GM21529 (cell line): Measurements from ENCODE around the gene DNMT1.
"Not testable (repeated sequence)": the region's sequence is repeated elsewhere in the genome, so short reads cannot be mapped to it uniquely, and the experiment has no call there.

Experiments used
- ATAC-seq: cut with Tn5 transposase; IDR thresholded peaks from one replicate; pipeline ENCODE4 v1.9.1; 2021; ENCODE audit not compliant: unreplicated experiment

Gene DNMT1

GRCh38 chr19:10184636-10185035 lies 10.1 kb downstream of the DNMT1 start:
- ATAC-seq = no peak

- ATAC-seq = no peak
Measured at GRCh38 chr19:10183926-10184325, 10.8 kb downstream of the DNMT1 start.

GRCh38 chr19:10182847-10183246 lies 11.9 kb downstream of the DNMT1 start:
- no peak for ATAC-seq

- no peak for ATAC-seq
Measured at GRCh38 chr19:10182076-10182475, 12.7 kb downstream of the DNMT1 start.

- ATAC-seq = no peak
Measured at GRCh38 chr19:10180459-10180858, 14.3 kb downstream of the DNMT1 start.

- ATAC-seq = not testable (repeated sequence)
Measured at GRCh38 chr19:10180024-10180423, 14.7 kb downstream of the DNMT1 start.

GRCh38 chr19:10173527-10173926 lies 21.2 kb downstream of the DNMT1 start:
- no peak for ATAC-seq

DNA sequence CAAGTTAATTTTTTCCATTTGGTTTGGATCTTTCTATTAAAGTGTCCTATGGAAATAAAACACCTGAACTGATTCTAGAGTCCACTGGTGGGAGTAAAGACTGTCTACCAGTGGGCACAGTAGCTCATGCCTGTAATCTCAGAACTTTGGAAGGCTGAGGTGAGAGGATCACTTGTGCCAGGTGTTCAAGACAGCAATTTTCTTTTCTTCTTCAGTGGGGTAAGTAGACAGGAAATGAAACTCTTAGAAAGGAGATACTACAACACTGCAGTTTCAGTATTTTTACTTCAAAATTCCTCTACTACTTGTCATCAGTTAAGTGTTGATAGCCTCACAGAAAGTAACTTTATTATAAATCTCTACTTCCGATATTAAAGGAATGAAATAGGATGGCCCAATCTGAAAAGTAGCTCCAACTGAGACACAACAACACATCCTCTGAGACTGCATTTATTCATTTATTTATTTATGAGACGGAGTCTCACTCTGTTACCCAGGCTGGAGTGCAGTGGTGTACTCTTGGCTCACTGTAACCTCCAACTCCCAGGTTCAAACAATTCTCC lies 26.3 kb downstream of the DNMT1 start:
- ATAC-seq = no peak

DNA sequence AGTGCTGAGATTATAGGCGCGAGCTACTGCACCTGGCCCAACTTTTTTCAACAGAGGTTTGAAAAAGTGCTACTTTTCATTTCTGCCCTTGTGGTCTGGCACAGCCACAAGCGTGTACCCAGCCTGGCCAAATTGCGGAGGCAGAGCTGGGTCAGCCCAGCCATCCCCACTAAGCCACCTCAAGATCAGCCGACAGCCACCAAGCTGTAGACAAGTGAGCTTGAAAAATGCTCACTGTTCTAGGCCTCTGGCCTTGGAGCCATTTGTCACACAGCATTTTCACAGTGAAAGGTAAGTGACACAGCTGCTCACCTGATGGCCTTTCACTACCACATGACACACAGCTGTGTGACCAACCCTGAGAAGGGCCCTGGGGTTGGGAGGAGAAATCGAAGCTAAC lies 27.3 kb downstream of the DNMT1 start:
- ATAC-seq = no peak

DNA sequence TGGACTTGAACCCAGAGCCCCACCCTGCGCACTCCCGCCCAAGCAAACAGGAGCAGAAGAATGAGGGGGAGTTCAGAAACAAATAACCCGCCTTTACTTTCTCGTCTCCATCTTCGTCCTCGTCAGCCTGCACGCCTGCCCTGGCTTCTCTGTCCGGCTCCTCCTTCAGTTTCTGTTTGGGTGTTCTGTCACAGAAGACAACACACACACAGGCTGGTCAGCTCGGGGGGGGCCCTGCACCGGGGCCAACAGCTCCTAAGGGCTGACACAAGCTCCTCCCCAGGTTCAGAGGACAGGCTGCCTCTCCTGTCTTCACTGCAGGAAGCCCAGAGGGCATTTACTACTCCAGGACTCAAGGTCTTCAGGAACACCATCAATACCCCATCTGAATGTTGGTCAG lies 28.3 kb downstream of the DNMT1 start:
- ATAC-seq = not testable (repeated sequence)

GRCh38 chr19:10166046-10166445 lies 28.7 kb downstream of the DNMT1 start:
- ATAC-seq = no peak

DNA sequence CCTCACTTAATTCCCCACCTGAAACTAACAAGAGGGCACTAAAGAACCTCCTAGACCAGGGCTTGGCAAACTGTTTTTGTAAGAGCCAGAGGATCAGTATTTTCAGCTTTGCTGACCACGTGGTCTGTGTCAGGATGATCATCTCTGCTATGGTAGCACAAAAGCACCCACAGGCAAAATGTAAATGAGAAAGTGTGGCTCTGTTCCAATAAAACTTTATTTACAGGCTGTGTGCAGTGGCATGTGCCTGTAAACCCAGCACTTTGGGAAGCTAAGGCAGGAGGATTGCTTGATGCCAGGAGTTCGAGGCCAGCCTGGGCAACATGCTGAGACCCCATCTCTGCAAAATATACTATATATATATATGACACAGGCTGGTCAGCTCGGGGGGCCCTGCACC lies 31.2 kb downstream of the DNMT1 start:
- no peak for ATAC-seq

GRCh38 chr19:10159610-10160009 lies 35.1 kb downstream of the DNMT1 start:
- ATAC-seq = no peak

DNA sequence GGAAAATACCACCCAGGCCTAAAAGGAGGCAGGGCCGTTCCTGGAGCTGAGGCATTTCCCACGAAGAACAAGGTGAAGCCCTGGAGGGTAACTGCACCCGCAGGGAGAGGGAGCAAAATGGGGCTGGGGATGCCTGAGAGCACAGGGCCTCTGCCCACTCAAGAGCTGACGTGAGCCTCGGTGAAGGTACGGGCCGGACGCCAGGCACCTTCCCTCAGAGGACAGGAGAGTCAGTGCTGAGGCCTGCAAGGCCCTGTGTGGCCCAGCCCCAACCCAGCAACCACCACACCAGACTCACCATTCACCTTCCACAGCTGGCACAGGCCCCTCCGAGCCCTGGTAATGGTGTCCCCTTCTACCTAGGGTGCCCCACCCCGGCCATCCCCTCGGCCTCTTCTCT lies 36.3 kb downstream of the DNMT1 start:
- no peak for ATAC-seq

GRCh38 chr19:10158071-10158470 lies 36.7 kb downstream of the DNMT1 start:
- ATAC-seq = no peak

GRCh38 chr19:10155839-10156238 lies 38.9 kb downstream of the DNMT1 start:
- ATAC-seq = no peak

- ATAC-seq = no peak
Measured at GRCh38 chr19:10152100-10152499, 42.7 kb downstream of the DNMT1 start.

DNA sequence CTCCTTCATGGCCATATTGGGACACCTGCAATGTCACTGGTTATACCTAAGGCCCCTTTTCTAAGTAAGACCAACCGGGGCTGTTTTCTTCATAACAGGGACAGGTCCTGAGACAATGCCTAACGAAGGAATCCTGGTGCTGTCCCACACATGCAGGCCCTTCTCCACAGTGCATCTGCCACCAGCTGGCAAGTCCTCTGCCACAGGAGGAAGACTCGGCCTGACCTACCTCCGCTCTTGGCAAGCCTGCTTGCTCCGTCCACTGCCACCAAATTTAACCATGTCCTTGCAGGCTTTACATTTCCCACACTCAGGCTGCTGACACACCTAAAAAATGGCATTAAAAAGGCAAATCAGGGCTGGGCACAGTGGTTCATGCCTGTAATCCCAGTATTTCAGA lies 43.2 kb downstream of the DNMT1 start:
- ATAC-seq = no peak

DNA sequence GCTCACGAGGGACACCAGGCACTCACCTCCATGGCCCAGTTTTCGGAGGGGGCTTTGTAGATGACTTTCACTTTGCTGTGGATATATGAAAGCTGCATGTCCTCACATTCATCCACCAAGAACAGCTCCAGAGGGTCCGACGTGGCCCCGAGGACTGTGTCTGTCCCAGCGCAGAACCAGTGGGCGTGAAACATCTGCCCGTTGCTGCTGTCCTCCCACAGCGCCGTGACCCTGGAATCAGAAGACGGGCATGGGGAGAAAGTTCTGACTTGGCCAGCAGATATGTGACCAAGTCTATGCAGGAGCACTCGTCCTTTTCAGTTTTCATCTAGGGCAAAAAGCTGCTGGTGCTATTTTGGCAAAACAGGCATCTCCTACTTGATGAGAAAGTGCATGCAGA lies 45.3 kb downstream of the DNMT1 start:
- ATAC-seq = no peak

DNA sequence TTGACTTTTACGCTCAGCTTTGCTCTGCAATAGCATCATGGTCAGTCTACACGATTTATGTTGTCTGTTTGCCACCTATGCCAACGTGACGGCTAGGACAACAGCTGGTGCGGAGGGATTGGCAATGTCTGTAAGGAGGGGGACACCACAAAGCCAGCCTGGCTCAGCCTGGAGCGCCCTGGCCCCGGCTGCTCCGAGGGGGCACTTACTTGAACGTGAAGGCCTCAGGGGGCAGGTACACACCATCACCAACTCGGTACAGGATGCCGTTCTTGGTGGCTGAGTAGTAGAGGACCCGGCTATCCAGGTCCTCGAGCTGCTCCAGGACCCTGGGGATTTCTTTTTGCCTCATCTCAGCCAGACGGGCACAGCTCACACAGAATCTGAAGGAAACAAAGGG lies 48.6 kb downstream of the DNMT1 start:
- ATAC-seq = no peak

- ATAC-seq = no peak
Measured at GRCh38 chr19:10145031-10145430, 49.7 kb downstream of the DNMT1 start.

GRCh38 chr19:10144361-10144760 lies 50.4 kb downstream of the DNMT1 start:
- ATAC-seq = no peak

DNA sequence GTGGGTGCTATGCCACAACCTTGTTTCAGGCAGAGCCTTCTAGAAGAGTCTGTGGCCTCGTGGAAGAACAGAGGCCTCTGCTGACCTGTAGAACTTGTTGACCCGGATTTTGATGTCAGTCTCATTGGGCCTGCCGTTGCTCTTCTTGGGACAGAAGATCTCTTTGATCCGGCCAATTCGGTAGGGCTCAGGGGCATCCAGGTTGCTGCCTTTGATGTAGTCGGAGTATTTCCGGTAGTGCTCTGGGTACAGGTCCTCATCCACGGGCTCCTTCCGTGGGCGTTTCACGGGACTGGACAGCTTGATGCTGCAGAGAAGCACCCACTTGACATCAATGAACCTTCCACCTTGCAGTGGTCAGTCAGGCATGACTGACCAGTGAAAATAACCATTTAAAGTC lies 51.1 kb downstream of the DNMT1 start:
- no peak for ATAC-seq
